Aorta (tissue), 5 donors: Measurements from ENCODE around the gene DPT. TPM values are rescaled to one million over a fixed set of nuclear protein-coding genes. Genes with fewer than 3 reads are reported as not detected.

Source experiments
- ATAC-seq: fragments of 200-7000 bp; cut with Tn5 transposase; one replicate; pipeline ENCODE4 v1.9.1; 2022; ENCODE audit warnings: moderate library complexity; ENCODE audit not compliant: low FRiP score
- DNase-seq, 2 donors: peaks; one replicate each; pipeline ENCODE4 v3.0.0-alpha.2; 2020
- H3K27ac ChIP-seq, 2 donors: one replicate each; pipeline ENCODE4 v1.5.1; 2013; ENCODE audit warnings: low read length in 2 of 2, mild to moderate bottlenecking in 2 of 2, moderate library complexity in 2 of 2, control low read depth in 1 of 2, inconsistent platforms in 1 of 2, low read depth in 1 of 2
- H3K27me3 ChIP-seq, 2 donors: one replicate each; pipeline ENCODE4 v1.6.1; 2013; ENCODE audit warnings: control low read depth in 1 of 2, low read length in 1 of 2, mild to moderate bottlenecking in 1 of 2, moderate library complexity in 1 of 2; ENCODE audit not compliant: insufficient read depth in 2 of 2, control insufficient read depth in 1 of 2
- H3K36me3 ChIP-seq, 2 donors: one replicate each; pipeline ENCODE4 v1.6.1; 2013; ENCODE audit warnings: control low read depth in 1 of 2, low read length in 1 of 2, mild to moderate bottlenecking in 1 of 2; ENCODE audit not compliant: insufficient read depth in 2 of 2, control insufficient read depth in 1 of 2
- H3K4me1 ChIP-seq, 2 donors: one replicate each; pipeline ENCODE4 v1.6.1; 2013; ENCODE audit warnings: low read length in 2 of 2, control low read depth in 1 of 2, mild to moderate bottlenecking in 1 of 2, moderate library complexity in 1 of 2; ENCODE audit not compliant: insufficient read depth in 2 of 2, control insufficient read depth in 1 of 2
- H3K4me3 ChIP-seq, 2 donors: one replicate each; pipeline ENCODE4 v1.5.1; 2013; ENCODE audit warnings: low read length in 2 of 2, control low read depth in 1 of 2, mild to moderate bottlenecking in 1 of 2
- H3K9me3 ChIP-seq: one replicate; pipeline ENCODE4 v1.6.1; 2013; ENCODE audit warnings: mild to moderate bottlenecking, low read length; ENCODE audit not compliant: control insufficient read depth
- WGBS, 2 donors: extraction: QIAGEN DNeasy Blood & Tissue Kit; methylation state at CpG; one replicate each; pipeline ENCODE4 v1.1.7; 2013; 5-methylcytosine and 5-hydroxymethylcytosine counted together
- intact Hi-C, 2 donors: fragments of 100-400 bp; cut with DNase I; formaldehyde crosslinking; loops; one replicate each; pipeline versions ENCODE4 v1.14.2 to v1.15.0; 2022
- polyA plus RNA-seq, 2 donors: library from polyadenylated mRNA; stranded (reverse); fragments of 200-250 nt; gene quantifications; one replicate each; pipeline ENCODE4 v1.2.3, GENCODE V29; 2013
- total RNA-seq, 2 donors: library from RNA; stranded (reverse); fragmentation: NEBNext Ultra II Directional; extraction: Animal tissue kit (Norgen Biotek cat#: 25700); gene quantifications; one replicate each; pipeline ENCODE4 v1.2.1, GENCODE V29; 2021
- donor health status: healthy with polysubstance abuse.
- donor health status: Bipolar disorder and iron deficiency.
- donor health status: DM: no; HTN: no; CAD: no.
- donor health status: DM: no; HTN: no; CAD: no.
- donor health status: DM: yes; HTN: yes; CAD: no.

Gene DPT
- total and polyA plus RNA-seq, 4 donors: 32.5 to 73.2 (median 48.9) TPM

- Histone ChIP-seq H3K4me1 (no peaks in the 10 kb centered on the region), H3K27me3 (no peaks in the 10 kb centered on the region), H3K27ac (peak overlapping the region; percentile 12 to 64), H3K4me3 (no peak overlapping the region), H3K36me3 (no peaks in the 10 kb centered on the region), H3K9me3 (no peaks in the 10 kb centered on the region)
- peak; percentile 48 for ATAC-seq
- intact Hi-C loops: no loop called here
- WGBS, 2 donors: 40 to 41% methylated on average over 10 of the region's 10 CpGs
- DNase-seq: peak in 1 of 2 donors; percentile 61
These were observed 10.8 kb downstream of the DPT start for GRCh38 chr1:168717906-168718891.

- no peak for DNase-seq
- no peaks in the 10 kb centered on the region for H3K4me1 ChIP-seq
- ATAC-seq: no peak
- H3K27ac ChIP-seq: no peak overlapping the region
- intact Hi-C loops: no loop called here
- no peaks in the 10 kb centered on the region for H3K36me3 ChIP-seq
- H3K4me3 ChIP-seq: no peak overlapping the region
- no peaks in the 10 kb centered on the region for H3K27me3 ChIP-seq
- WGBS, 2 donors: 93 to 98% methylated on average over 8 of the region's 8 CpGs
- no peaks in the 10 kb centered on the region for H3K9me3 ChIP-seq
These were observed 15.0 kb downstream of the DPT start for GRCh38 chr1:168714012-168714411.

- Histone ChIP-seq H3K27me3 (no peaks in the 10 kb centered on the region), H3K9me3 (no peaks in the 10 kb centered on the region), H3K4me3 (no peak overlapping the region), H3K27ac (no peak overlapping the region), H3K36me3 (no peaks in the 10 kb centered on the region), H3K4me1 (no peaks in the 10 kb centered on the region)
- 18 to 20% methylated on average over 9 of the region's 9 CpGs for WGBS, 2 donors
- intact Hi-C loops: no loop called here
- DNase-seq: peak in 1 of 2 donors; percentile 40
- ATAC-seq: no peak
These were observed 19.3 kb downstream of the DPT start for GRCh38 chr1:168709405-168710363.

GRCh38 chr1:168708698-168709404 lies 20.2 kb downstream of the DPT start:
- H3K36me3 ChIP-seq: no peaks in the 10 kb centered on the region
- intact Hi-C loops: no loop called here
- H3K27me3 ChIP-seq: no peaks in the 10 kb centered on the region
- no peaks in the 10 kb centered on the region for H3K9me3 ChIP-seq
- WGBS, 2 donors: 60 to 83% methylated on average over 1 of the region's 1 CpG
- peak in 1 of 2 donors; percentile 45 for DNase-seq
- H3K27ac ChIP-seq: no peak overlapping the region
- H3K4me1 ChIP-seq: no peaks in the 10 kb centered on the region
- ATAC-seq: no peak
- H3K4me3 ChIP-seq: no peak overlapping the region

GRCh38 chr1:168706391-168706992 lies 22.5 kb downstream of the DPT start:
- 30 to 33% methylated on average over 3 of the region's 3 CpGs for WGBS, 2 donors

GRCh38 chr1:168700575-168701268 lies 28.3 kb downstream of the DPT start:
- Histone ChIP-seq H3K27me3 (no peaks in the 10 kb centered on the region), H3K4me3 (no peak overlapping the region), H3K36me3 (no peaks in the 10 kb centered on the region), H3K27ac (no peak overlapping the region), H3K9me3 (no peaks in the 10 kb centered on the region), H3K4me1 (no peaks in the 10 kb centered on the region)
- DNase-seq (no peak), ATAC-seq (no peak)
- intact Hi-C loops: no loop called here
- WGBS, 2 donors: 93 to 96% methylated on average over 3 of the region's 3 CpGs

More at GRCh38 chr1:168706391-168706992, 22.5 kb downstream of the DPT start:
- Histone ChIP-seq H3K27me3 (no peaks in the 10 kb centered on the region), H3K27ac (no peak overlapping the region), H3K36me3 (no peaks in the 10 kb centered on the region), H3K4me3 (no peak overlapping the region), H3K4me1 (no peaks in the 10 kb centered on the region), H3K9me3 (no peaks in the 10 kb centered on the region)
- DNase-seq: no peak
- intact Hi-C loops: no loop called here
- ATAC-seq: no peak

- no peaks in the 10 kb centered on the region for H3K36me3 ChIP-seq
- no peak for ATAC-seq
- 40 to 41% methylated on average over 1 of the region's 1 CpG for WGBS, 2 donors
- no peak for DNase-seq
- H3K4me3 ChIP-seq: no peak overlapping the region
- no peaks in the 10 kb centered on the region for H3K27me3 ChIP-seq
- intact Hi-C loops: no loop called here
- H3K27ac ChIP-seq: no peak overlapping the region
- H3K4me1 ChIP-seq: peaks cover 0 to 2% of the 10 kb centered on the region in 2 donors
- no peaks in the 10 kb centered on the region for H3K9me3 ChIP-seq
These were observed 30.6 kb downstream of the DPT start for GRCh38 chr1:168698453-168698852.
